RWPE1 (cell line): ENCODE measurements around the gene GPR108.
A peak's percentile ranks its signal among the peaks of the same experiment; 100 is the strongest.
"Not testable (repeated sequence)": the region's sequence is repeated elsewhere in the genome, so short reads cannot be mapped to it uniquely, and the experiment has no call there.

Experiments
- CTCF ChIA-PET: fragments of 350-600 bp; sonication (Branson Sonifier 250); formaldehyde crosslinking; extraction: SDS; loops from one replicate; lab custom pipeline; 2021; lab: Yijun Ruan, JAX
- POLR2A ChIA-PET: fragments of 400-600 bp; formaldehyde crosslinking; extraction: SDS; loops from one replicate; lab custom pipeline; 2020; ENCODE audit warnings: antibody characterized with exemption; ENCODE audit not compliant: low non-redundant PET; lab: Yijun Ruan, JAX
- DNase-seq: peaks from one replicate; pipeline ENCODE4 v3.0.0; 2012; ENCODE audit warnings: low spot score
- H3K27ac ChIP-seq: fragments of 450-650 bp; 2 replicates; pipeline ENCODE4 v1.5.1; 2017
- TF ChIP-seq, protein P1 (sequence below): fragments of 450-650 bp; conservative IDR thresholded peaks from 2 replicates; pipeline ENCODE4 v1.5.1; 2017; ENCODE audit warnings: low read depth, mild to moderate bottlenecking

GPR108 gene

DNA sequence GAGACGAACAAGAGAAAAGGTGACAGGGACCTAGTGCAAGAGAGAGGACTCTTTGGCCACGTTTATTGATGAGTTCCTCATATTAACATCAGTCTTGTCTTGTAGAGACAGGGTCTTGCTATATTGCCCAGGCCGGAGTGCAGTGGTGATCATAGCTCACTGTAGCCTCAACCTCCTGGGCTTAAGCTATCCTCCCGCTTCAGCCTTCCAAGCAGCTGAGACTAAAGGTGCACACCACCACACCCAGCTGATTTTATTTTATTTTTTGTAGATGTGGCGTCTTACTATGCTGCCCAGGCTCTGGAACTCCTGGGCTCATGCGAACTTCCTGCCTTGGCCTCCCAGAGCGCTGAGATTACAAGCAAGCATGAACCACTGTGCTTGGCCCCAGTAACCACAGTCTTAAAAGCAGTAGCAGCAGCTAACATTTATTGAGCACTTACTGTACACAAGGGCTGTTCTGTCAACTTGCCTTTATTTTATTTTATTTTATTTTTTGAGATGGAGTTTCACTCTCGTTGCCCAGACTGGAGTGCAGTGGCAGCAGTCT is 30.9 kb upstream of the GPR108 start:
- ChIA-PET CTCF (interaction anchor here (1.5 kb wide), 1 partner anchor 95 kb away, joined by 5 read pairs; no protein-coding TSS in a partner anchor), POLR2A (no interaction called here)

GRCh38 chr19:6767357-6768235 is 30.2 kb upstream of the GPR108 start, which contains the start of gene SH2D3A:
SH2D3A (minus strand) TSS chr19:6767435; CDS start chr19:6763748, 3,687 bp downstream.
- POLR2A ChIA-PET: interaction anchor here (1.6 kb wide), 1 partner anchor 30 kb away, joined by 3 read pairs; the partner anchor contains the start of gene GPR108
- CTCF ChIA-PET: interaction anchor here (0.6 to 1.5 kb wide), 4 partner anchors 29 to 509 kb away, joined by 3 to 6 read pairs (median 4); partner anchors contain the start of gene GPR108
- peak; percentile 97 for DNase-seq
- peak within 1 kb of the TSS; percentile 83 for H3K27ac ChIP-seq
- TF ChIP-seq, protein P1, sequence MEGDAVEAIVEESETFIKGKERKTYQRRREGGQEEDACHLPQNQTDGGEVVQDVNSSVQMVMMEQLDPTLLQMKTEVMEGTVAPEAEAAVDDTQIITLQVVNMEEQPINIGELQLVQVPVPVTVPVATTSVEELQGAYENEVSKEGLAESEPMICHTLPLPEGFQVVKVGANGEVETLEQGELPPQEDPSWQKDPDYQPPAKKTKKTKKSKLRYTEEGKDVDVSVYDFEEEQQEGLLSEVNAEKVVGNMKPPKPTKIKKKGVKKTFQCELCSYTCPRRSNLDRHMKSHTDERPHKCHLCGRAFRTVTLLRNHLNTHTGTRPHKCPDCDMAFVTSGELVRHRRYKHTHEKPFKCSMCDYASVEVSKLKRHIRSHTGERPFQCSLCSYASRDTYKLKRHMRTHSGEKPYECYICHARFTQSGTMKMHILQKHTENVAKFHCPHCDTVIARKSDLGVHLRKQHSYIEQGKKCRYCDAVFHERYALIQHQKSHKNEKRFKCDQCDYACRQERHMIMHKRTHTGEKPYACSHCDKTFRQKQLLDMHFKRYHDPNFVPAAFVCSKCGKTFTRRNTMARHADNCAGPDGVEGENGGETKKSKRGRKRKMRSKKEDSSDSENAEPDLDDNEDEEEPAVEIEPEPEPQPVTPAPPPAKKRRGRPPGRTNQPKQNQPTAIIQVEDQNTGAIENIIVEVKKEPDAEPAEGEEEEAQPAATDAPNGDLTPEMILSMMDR: no peak

More for the DNA sequence above, 30.9 kb upstream of the GPR108 start:
- TF ChIP-seq, protein P1: no peak
- peak overlapping the region; percentile 83 for H3K27ac ChIP-seq
- no peak for DNase-seq

DNA sequence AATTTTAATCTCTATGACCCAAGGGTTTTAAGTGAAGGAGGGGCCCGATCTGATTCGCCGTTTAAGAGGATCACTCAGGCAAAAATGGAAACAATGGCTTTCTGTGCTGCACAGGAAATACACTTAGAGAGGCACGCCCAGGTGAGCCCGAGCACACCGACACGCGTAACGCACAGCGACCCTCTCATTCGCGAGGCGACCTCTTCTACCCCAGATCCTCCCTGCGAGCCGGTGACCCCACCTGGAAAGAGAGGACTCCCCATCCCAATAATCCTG is 29.6 kb upstream of the GPR108 start:
- H3K27ac ChIP-seq: peak overlapping the region; percentile 83
- TF ChIP-seq, protein P1: no peak
- DNase-seq: peak; percentile 58
- POLR2A ChIA-PET: interaction anchor here (1.6 kb wide), 1 partner anchor 29 kb away, joined by 3 read pairs; the partner anchor contains the start of gene GPR108
- CTCF ChIA-PET: interaction anchor here (0.6 to 1.4 kb wide), 3 partner anchors 29 to 510 kb away, joined by 3 to 6 read pairs (median 4); partner anchors contain the start of gene GPR108

- ChIA-PET POLR2A (interaction anchor here (1.6 kb wide), 1 partner anchor 29 kb away, joined by 3 read pairs; the partner anchor contains the start of gene GPR108), CTCF (interaction anchor here (0.6 to 1.4 kb wide), 3 partner anchors 28 to 511 kb away, joined by 3 to 6 read pairs (median 4); partner anchors contain the start of gene GPR108)
- no peak for DNase-seq
- H3K27ac ChIP-seq: peak overlapping the region; percentile 83
- TF ChIP-seq, protein P1: no peak
These were observed 29.1 kb upstream of the GPR108 start for GRCh38 chr19:6766357-6767080.

DNA sequence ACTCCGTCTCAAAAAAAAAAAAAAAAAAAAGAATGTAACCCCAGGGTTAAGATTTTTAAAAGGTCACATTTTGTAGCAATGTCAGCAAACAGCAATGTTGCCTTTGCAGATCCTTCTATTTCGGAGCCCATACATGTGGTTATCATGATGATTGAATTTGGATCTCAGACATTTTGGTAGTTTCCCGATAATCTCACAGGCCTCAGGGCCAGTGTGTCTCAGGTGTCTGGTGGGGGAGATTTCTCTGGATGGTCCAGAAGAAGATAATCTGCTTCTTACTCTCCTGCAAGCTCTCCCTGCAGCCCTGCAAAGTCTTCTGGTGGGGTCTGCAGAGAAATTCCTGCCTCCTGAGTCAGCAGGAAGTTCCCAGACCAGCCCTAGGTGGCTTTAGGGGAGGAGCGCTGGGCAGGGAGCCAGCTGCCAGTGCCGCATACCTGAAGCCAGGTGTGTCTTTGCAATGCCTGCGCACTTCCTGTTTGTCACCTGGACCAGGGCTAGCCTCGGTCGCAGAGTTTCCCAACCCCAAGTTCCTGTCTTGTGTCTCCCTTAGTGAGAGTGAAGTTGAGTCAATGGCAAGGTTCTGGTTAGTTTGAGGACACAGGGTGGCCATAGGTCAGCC is 28.5 kb upstream of the GPR108 start:
- ChIA-PET CTCF (no interaction called here), POLR2A (no interaction called here)
- peak; percentile 92 for DNase-seq

DNA sequence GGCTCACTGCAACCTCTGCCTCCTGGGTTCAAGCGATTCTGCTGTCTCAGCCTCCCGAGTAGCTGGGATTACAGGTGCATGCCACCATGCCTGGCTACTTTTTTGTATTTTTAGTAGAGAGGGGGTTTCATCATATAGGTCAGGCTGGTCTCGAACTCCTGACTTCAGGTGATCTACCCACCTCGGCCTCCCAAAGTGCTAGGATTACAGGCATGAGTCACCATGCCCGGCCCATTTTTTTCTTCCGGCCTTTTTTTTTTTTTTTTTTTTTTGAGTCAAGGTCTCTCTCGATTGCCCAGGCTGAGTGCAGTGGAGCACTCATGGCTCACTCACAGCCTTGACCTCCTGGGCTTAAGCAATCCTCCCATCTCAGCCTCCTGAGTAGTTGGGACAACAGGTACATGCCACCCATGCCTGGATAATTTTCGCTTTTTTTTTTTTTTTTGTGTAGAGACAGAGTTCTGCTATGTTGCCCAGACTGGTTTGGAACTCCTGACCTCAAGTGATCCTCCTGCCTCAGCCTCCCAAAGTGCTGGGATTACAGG is 24.9 kb upstream of the GPR108 start:
- DNase-seq, H3K27ac ChIP-seq: not testable (repeated sequence)
- ChIA-PET CTCF (interaction anchor here (0.6 kb wide), 1 partner anchor 101 kb away, joined by 3 read pairs; no protein-coding TSS in a partner anchor), POLR2A (interaction anchor here (1.0 kb wide), 1 partner anchor 23 kb away, joined by 10 read pairs; no protein-coding TSS in a partner anchor)

More for the DNA sequence above, 28.5 kb upstream of the GPR108 start:
- H3K27ac ChIP-seq: peak overlapping the region; percentile 83
- TF ChIP-seq, protein P1: no peak
